Ishikawa (cell line): ENCODE results near the gene MGAT5B.

Experiments used
- CEBPB ChIP-seq: IDR thresholded peaks from 2 replicates; pipeline ENCODE4 v1.6.1; 2012
- CREB1 ChIP-seq: IDR thresholded peaks from 2 replicates; pipeline ENCODE4 v1.6.1; 2012; ENCODE audit warnings: low read depth
- EGR1 ChIP-seq: IDR thresholded peaks from 2 replicates; pipeline ENCODE4 v1.6.1; 2012
- EP300 ChIP-seq: IDR thresholded peaks from 2 replicates; pipeline ENCODE4 v1.6.1; 2012; ENCODE audit warnings: borderline replicate concordance
- FOXM1 ChIP-seq: IDR thresholded peaks from 2 replicates; pipeline ENCODE4 v1.6.1; 2012; ENCODE audit warnings: low read depth, borderline replicate concordance
- NFIC ChIP-seq: IDR thresholded peaks from 2 replicates; pipeline ENCODE4 v1.6.1; 2012
- RAD21 ChIP-seq: IDR thresholded peaks from 2 replicates; pipeline ENCODE4 v1.6.1; 2012; ENCODE audit warnings: low read depth
- TAF1 ChIP-seq: IDR thresholded peaks from 2 replicates; pipeline ENCODE4 v1.6.1; 2012; ENCODE audit warnings: low read depth, mild to moderate bottlenecking
- TCF12 ChIP-seq: IDR thresholded peaks from 2 replicates; pipeline ENCODE4 v1.6.1; 2012; ENCODE audit warnings: low read depth
- TEAD4 ChIP-seq: IDR thresholded peaks from 2 replicates; pipeline ENCODE4 v1.6.1; 2012
- USF1 ChIP-seq: IDR thresholded peaks from 2 replicates; pipeline ENCODE4 v1.6.1; 2012
- YY1 ChIP-seq: IDR thresholded peaks from 2 replicates; pipeline ENCODE4 v1.6.1; 2012; ENCODE audit warnings: low read depth
- ZBTB7A ChIP-seq: IDR thresholded peaks from 2 replicates; pipeline ENCODE4 v1.6.1; 2012; ENCODE audit warnings: low read depth
- TF ChIP-seq, protein P1 (sequence below): IDR thresholded peaks from 2 replicates; pipeline ENCODE4 v1.6.1; 2012; ENCODE audit warnings: low read depth, mild to moderate bottlenecking
- TF ChIP-seq, protein P2 (sequence below): IDR thresholded peaks from 2 replicates; pipeline ENCODE4 v1.6.1; 2012

Gene MGAT5B

GRCh38 chr17:76947309-76947708 lies 79.1 kb downstream of the MGAT5B start:
- TF ChIP-seq EGR1 (no peak), CEBPB (no peak), YY1 (no peak), CREB1 (no peak)
- TF ChIP-seq, protein P1, sequence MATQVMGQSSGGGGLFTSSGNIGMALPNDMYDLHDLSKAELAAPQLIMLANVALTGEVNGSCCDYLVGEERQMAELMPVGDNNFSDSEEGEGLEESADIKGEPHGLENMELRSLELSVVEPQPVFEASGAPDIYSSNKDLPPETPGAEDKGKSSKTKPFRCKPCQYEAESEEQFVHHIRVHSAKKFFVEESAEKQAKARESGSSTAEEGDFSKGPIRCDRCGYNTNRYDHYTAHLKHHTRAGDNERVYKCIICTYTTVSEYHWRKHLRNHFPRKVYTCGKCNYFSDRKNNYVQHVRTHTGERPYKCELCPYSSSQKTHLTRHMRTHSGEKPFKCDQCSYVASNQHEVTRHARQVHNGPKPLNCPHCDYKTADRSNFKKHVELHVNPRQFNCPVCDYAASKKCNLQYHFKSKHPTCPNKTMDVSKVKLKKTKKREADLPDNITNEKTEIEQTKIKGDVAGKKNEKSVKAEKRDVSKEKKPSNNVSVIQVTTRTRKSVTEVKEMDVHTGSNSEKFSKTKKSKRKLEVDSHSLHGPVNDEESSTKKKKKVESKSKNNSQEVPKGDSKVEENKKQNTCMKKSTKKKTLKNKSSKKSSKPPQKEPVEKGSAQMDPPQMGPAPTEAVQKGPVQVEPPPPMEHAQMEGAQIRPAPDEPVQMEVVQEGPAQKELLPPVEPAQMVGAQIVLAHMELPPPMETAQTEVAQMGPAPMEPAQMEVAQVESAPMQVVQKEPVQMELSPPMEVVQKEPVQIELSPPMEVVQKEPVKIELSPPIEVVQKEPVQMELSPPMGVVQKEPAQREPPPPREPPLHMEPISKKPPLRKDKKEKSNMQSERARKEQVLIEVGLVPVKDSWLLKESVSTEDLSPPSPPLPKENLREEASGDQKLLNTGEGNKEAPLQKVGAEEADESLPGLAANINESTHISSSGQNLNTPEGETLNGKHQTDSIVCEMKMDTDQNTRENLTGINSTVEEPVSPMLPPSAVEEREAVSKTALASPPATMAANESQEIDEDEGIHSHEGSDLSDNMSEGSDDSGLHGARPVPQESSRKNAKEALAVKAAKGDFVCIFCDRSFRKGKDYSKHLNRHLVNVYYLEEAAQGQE: no peak

DNA sequence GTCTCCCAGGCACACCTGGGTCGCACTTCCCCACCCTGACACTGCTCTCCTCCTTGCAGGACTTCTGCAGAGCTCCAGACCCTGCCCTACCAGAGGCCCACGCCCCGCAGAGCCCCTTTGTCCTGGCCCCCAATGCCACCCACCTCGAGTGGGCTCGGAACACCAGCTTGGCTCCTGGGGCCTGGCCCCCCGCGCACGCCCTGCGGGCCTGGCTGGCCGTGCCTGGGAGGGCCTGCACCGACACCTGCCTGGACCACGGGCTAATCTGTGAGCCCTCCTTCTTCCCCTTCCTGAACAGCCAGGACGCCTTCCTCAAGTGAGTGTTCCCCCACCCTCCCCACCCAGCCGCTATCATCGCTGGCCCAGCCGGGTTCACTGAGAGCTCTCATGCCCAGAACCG lies 79.6 kb downstream of the MGAT5B start:
- TF ChIP-seq, protein P2, sequence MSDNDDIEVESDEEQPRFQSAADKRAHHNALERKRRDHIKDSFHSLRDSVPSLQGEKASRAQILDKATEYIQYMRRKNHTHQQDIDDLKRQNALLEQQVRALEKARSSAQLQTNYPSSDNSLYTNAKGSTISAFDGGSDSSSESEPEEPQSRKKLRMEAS: no peak
- no peak for TF ChIP-seq CEBPB
- TF ChIP-seq TEAD4: no peak
- TF ChIP-seq USF1: no peak
- TF ChIP-seq NFIC: no peak
- TF ChIP-seq EGR1: no peak
- no peak for TF ChIP-seq RAD21
- no peak for TF ChIP-seq TAF1
- TF ChIP-seq, protein P1: no peak
- no peak for TF ChIP-seq TCF12
- TF ChIP-seq EP300: no peak
- TF ChIP-seq ZBTB7A: no peak
- no peak for TF ChIP-seq YY1
- no peak for TF ChIP-seq CREB1
- TF ChIP-seq FOXM1: no peak

DNA sequence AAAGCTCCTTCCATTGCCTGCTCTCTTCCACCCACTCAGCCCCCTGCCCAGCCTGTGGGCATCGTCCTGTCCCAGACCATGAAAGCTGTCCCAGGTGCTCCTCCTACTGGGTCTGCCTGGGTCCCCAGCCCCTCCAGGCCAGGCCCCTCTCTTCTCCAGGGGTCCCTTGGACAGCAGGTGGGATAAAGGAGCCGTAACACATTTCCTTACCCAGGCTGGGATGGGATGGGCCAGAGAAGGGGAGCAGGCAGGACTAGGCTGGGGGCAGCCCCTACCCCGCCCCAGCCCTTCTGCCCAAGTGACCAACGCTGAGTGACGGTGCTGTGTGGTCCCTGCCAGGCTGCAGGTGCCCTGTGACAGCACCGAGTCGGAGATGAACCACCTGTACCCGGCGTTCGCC lies 80.1 kb downstream of the MGAT5B start:
- TF ChIP-seq ZBTB7A (no peak), CEBPB (no peak), NFIC (no peak), CREB1 (no peak), USF1 (no peak), EGR1 (no peak), TAF1 (no peak), TCF12 (no peak), RAD21 (no peak)
- TF ChIP-seq, protein P2: no peak

- TF ChIP-seq, protein P2: no peak
- TF ChIP-seq RAD21: no peak
- no peak for TF ChIP-seq YY1
- no peak for TF ChIP-seq EGR1
- TF ChIP-seq TEAD4: no peak
- TF ChIP-seq ZBTB7A: no peak
- no peak for TF ChIP-seq TCF12
- TF ChIP-seq, protein P1: no peak
- TF ChIP-seq CEBPB: no peak
- TF ChIP-seq EP300: no peak
- TF ChIP-seq TAF1: no peak
- no peak for TF ChIP-seq CREB1
- no peak for TF ChIP-seq FOXM1
- TF ChIP-seq NFIC: no peak
- TF ChIP-seq USF1: no peak
These were observed 80.6 kb downstream of the MGAT5B start for GRCh38 chr17:76948726-76949342.
